Mucosa of rectum (tissue), 2 donors: ENCODE results near the gene KCNQ1OT1.

Experiments used
- H3K27ac ChIP-seq, 2 donors: one replicate each; pipeline ENCODE4 v1.7.0; 2013; ENCODE audit warnings: inconsistent platforms in 2 of 2, low read depth in 2 of 2, low read length in 2 of 2
- H3K27me3 ChIP-seq, 2 donors: one replicate each; pipeline ENCODE4 v1.7.0; 2013; ENCODE audit warnings: low read length in 2 of 2; ENCODE audit not compliant: control insufficient read depth in 2 of 2, insufficient read depth in 2 of 2
- H3K36me3 ChIP-seq, 2 donors: one replicate each; pipeline ENCODE4 v1.7.0; 2013; ENCODE audit warnings: low read length in 2 of 2; ENCODE audit not compliant: control insufficient read depth in 2 of 2, insufficient read depth in 2 of 2
- H3K4me1 ChIP-seq, 2 donors: one replicate each; pipeline ENCODE4 v1.7.0; 2013; ENCODE audit warnings: low read length in 2 of 2, mild to moderate bottlenecking in 1 of 2; ENCODE audit not compliant: control insufficient read depth in 2 of 2, insufficient read depth in 2 of 2
- H3K4me3 ChIP-seq, 2 donors: one replicate each; pipeline ENCODE4 v1.7.0; 2013; ENCODE audit warnings: low read length in 2 of 2
- H3K9ac ChIP-seq, 2 donors: one replicate each; pipeline ENCODE4 v1.7.0; 2013; ENCODE audit warnings: low read length in 2 of 2, low read depth in 1 of 2, mild to moderate bottlenecking in 1 of 2
- H3K9me3 ChIP-seq, 2 donors: one replicate each; pipeline ENCODE4 v1.7.0; 2013; ENCODE audit warnings: low read length in 2 of 2; ENCODE audit not compliant: control insufficient read depth in 2 of 2
- donor health status: healthy.
- donor health status: Normal muscosa, but diverticular disease.

Gene KCNQ1OT1

GRCh38 chr11:2728663-2729332 lies 29.0 kb upstream of the KCNQ1OT1 start:
- Histone ChIP-seq H3K27me3 (no peaks in the 10 kb centered on the region), H3K27ac (no peak overlapping the region), H3K9ac (no peak overlapping the region), H3K9me3 (no peaks in the 10 kb centered on the region), H3K4me3 (no peak overlapping the region), H3K36me3 (no peaks in the 10 kb centered on the region), H3K4me1 (no peaks in the 10 kb centered on the region)

GRCh38 chr11:2728128-2728662 lies 28.4 kb upstream of the KCNQ1OT1 start:
- Histone ChIP-seq H3K36me3 (no peaks in the 10 kb centered on the region), H3K4me1 (no peaks in the 10 kb centered on the region), H3K27me3 (no peaks in the 10 kb centered on the region), H3K9me3 (no peaks in the 10 kb centered on the region), H3K4me3 (no peak overlapping the region), H3K9ac (no peak overlapping the region), H3K27ac (no peak overlapping the region)

- no peaks in the 10 kb centered on the region for H3K36me3 ChIP-seq
- H3K4me3 ChIP-seq = no peak overlapping the region
- no peak overlapping the region for H3K9ac ChIP-seq
- H3K27ac ChIP-seq = no peak overlapping the region
- H3K4me1 ChIP-seq = no peaks in the 10 kb centered on the region
- H3K27me3 ChIP-seq = no peaks in the 10 kb centered on the region
- no peaks in the 10 kb centered on the region for H3K9me3 ChIP-seq
Measured at GRCh38 chr11:2726964-2727363, 27.2 kb upstream of the KCNQ1OT1 start.

GRCh38 chr11:2725368-2726300 lies 25.8 kb upstream of the KCNQ1OT1 start:
- Histone ChIP-seq H3K36me3 (no peaks in the 10 kb centered on the region), H3K27me3 (no peaks in the 10 kb centered on the region), H3K9ac (no peak overlapping the region), H3K9me3 (no peaks in the 10 kb centered on the region), H3K4me1 (no peaks in the 10 kb centered on the region), H3K4me3 (no peak overlapping the region), H3K27ac (no peak overlapping the region)

- Histone ChIP-seq H3K27me3 (no peaks in the 10 kb centered on the region), H3K9ac (no peak overlapping the region), H3K9me3 (no peaks in the 10 kb centered on the region), H3K4me3 (no peak overlapping the region), H3K4me1 (no peaks in the 10 kb centered on the region), H3K36me3 (no peaks in the 10 kb centered on the region), H3K27ac (no peak overlapping the region)
Measured at GRCh38 chr11:2724653-2725367, 25.0 kb upstream of the KCNQ1OT1 start.

GRCh38 chr11:2724104-2724503 lies 24.3 kb upstream of the KCNQ1OT1 start:
- Histone ChIP-seq H3K36me3 (no peaks in the 10 kb centered on the region), H3K4me1 (no peaks in the 10 kb centered on the region), H3K4me3 (no peak overlapping the region), H3K9ac (no peak overlapping the region), H3K27me3 (no peaks in the 10 kb centered on the region), H3K27ac (no peak overlapping the region), H3K9me3 (no peaks in the 10 kb centered on the region)

GRCh38 chr11:2722955-2723354 lies 23.2 kb upstream of the KCNQ1OT1 start:
- Histone ChIP-seq H3K4me3 (no peak overlapping the region), H3K27ac (no peak overlapping the region), H3K36me3 (no peaks in the 10 kb centered on the region), H3K9me3 (no peaks in the 10 kb centered on the region), H3K9ac (no peak overlapping the region), H3K4me1 (no peaks in the 10 kb centered on the region), H3K27me3 (no peaks in the 10 kb centered on the region)

- H3K27ac ChIP-seq = no peak overlapping the region
- H3K27me3 ChIP-seq = no peaks in the 10 kb centered on the region
- no peaks in the 10 kb centered on the region for H3K36me3 ChIP-seq
- H3K4me1 ChIP-seq = no peaks in the 10 kb centered on the region
- H3K9me3 ChIP-seq = no peaks in the 10 kb centered on the region
- H3K9ac ChIP-seq = no peak overlapping the region
- no peak overlapping the region for H3K4me3 ChIP-seq
Measured at GRCh38 chr11:2721210-2721916, 21.6 kb upstream of the KCNQ1OT1 start.

- Histone ChIP-seq H3K9me3 (no peaks in the 10 kb centered on the region), H3K9ac (no peak overlapping the region), H3K27ac (no peak overlapping the region), H3K36me3 (no peaks in the 10 kb centered on the region), H3K27me3 (no peaks in the 10 kb centered on the region), H3K4me3 (no peak overlapping the region), H3K4me1 (no peaks in the 10 kb centered on the region)
Measured at GRCh38 chr11:2719831-2720590, 20.2 kb upstream of the KCNQ1OT1 start.
